ENCODE results near the gene KCND3.

DNA sequence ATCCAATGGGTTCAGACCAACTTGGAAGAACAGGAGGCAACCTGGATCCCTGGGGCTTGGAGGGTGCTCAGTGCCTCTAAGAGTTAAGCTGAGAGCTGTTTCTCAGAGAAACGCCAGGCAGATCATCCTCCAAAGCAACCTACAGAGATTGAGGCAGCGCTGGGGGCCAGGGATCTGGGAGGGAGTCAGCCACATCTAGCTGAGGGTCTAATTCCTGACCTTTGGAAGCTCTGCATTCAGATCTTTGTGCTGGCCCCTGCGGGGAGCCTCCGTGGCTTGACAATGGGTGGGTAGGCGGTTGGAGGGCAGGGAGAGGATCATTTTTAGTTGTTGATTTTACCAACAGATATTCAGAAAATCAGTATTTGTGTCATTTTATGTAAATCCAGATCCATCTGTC, 154.5 kb downstream of the KCND3 start:
- TF ChIP-seq, protein P1, sequence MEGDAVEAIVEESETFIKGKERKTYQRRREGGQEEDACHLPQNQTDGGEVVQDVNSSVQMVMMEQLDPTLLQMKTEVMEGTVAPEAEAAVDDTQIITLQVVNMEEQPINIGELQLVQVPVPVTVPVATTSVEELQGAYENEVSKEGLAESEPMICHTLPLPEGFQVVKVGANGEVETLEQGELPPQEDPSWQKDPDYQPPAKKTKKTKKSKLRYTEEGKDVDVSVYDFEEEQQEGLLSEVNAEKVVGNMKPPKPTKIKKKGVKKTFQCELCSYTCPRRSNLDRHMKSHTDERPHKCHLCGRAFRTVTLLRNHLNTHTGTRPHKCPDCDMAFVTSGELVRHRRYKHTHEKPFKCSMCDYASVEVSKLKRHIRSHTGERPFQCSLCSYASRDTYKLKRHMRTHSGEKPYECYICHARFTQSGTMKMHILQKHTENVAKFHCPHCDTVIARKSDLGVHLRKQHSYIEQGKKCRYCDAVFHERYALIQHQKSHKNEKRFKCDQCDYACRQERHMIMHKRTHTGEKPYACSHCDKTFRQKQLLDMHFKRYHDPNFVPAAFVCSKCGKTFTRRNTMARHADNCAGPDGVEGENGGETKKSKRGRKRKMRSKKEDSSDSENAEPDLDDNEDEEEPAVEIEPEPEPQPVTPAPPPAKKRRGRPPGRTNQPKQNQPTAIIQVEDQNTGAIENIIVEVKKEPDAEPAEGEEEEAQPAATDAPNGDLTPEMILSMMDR (conservative IDR thresholded peaks at IDR 0.05) = no peak
- TF ChIP-seq ZFX (IDR thresholded peaks at IDR 0.05) = no peak
